ENCODE data around the gene VPS13D. TPM values are rescaled to one million over a fixed set of nuclear protein-coding genes. Genes with fewer than 3 reads are reported as not detected.

The VPS13D gene
- total RNA-seq, 1 donor from 2014 or later: 25.8 TPM

DNA sequence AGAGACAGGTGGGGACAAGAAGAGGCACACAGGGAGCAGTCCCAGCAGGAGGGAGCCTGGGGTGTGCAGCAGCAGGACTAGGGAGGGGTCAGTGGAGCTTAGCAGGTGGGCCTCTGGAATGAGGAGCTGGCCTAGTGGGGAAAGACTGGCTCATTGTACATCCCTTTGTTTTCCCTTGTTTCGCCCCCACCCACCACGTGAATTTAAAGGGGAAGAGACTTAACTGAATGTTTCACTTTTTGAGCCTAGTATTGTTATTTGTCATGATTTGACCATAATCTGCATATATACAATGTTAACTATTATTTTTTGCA lies 206.5 kb downstream of the VPS13D start:
- Histone ChIP-seq H3K36me3 (ENCODE audit: control insufficient read depth, insufficient read depth, low read length) (no peaks in the 10 kb centered on the region), H3K4me3 (ENCODE audit: low read depth, low read length) (no peak overlapping the region), H3K27me3 (ENCODE audit: control insufficient read depth, insufficient read depth, low read length) (no peaks in the 10 kb centered on the region)
- DNase-seq (ENCODE audit: low read depth) (no peak), FAIRE-seq (no peak)
- TF ChIP-seq, protein P1, sequence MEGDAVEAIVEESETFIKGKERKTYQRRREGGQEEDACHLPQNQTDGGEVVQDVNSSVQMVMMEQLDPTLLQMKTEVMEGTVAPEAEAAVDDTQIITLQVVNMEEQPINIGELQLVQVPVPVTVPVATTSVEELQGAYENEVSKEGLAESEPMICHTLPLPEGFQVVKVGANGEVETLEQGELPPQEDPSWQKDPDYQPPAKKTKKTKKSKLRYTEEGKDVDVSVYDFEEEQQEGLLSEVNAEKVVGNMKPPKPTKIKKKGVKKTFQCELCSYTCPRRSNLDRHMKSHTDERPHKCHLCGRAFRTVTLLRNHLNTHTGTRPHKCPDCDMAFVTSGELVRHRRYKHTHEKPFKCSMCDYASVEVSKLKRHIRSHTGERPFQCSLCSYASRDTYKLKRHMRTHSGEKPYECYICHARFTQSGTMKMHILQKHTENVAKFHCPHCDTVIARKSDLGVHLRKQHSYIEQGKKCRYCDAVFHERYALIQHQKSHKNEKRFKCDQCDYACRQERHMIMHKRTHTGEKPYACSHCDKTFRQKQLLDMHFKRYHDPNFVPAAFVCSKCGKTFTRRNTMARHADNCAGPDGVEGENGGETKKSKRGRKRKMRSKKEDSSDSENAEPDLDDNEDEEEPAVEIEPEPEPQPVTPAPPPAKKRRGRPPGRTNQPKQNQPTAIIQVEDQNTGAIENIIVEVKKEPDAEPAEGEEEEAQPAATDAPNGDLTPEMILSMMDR (IDR thresholded peaks at IDR 0.05; ENCODE audit: insufficient read depth, low read length, severe bottlenecking): no peak

DNA sequence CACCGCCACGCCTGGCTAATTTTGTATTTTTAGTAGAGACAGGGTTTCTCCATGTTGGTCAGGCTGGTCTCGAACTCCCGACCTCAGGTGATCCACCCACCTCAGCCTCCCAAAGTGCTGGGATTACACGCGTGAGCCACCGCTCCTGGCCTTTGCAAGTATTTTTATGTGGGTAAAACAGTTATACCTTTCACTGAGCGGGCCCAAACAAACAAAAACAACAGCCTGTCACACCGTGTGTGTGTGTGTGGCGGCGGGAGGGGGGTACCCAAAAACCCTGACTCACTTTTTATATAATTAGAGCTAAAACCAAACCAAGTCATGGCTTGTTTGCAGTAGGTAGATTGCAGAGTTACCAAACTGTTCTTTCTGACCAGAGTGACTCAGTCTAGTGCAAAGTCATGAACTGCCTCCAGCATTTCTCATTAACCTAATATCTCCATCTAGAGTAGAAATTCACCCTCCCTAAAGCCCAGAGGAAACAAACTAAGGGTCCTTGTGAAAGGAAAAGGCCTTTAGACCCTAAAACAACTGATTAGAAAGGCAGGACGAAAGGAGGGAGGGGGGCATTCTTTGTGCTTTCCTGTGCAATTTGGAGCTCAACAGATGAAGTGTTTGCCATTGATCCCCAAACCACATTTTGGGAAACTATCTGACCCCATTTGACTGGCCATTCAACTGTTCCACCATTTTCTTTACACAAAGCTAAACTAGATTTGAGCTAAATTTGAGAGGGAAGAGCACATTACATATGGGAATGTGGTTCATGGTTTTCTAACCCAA lies 207.2 kb downstream of the VPS13D start:
- FAIRE-seq (no peak), DNase-seq (ENCODE audit: low read depth) (peak; percentile 96)
- Histone ChIP-seq H3K36me3 (ENCODE audit: control insufficient read depth, insufficient read depth, low read length) (no peaks in the 10 kb centered on the region), H3K4me3 (ENCODE audit: low read depth, low read length) (no peak overlapping the region), H3K27me3 (ENCODE audit: control insufficient read depth, insufficient read depth, low read length) (no peaks in the 10 kb centered on the region)
- TF ChIP-seq, protein P1 (IDR thresholded peaks at IDR 0.05; ENCODE audit: insufficient read depth, low read length, severe bottlenecking): no peak

DNA sequence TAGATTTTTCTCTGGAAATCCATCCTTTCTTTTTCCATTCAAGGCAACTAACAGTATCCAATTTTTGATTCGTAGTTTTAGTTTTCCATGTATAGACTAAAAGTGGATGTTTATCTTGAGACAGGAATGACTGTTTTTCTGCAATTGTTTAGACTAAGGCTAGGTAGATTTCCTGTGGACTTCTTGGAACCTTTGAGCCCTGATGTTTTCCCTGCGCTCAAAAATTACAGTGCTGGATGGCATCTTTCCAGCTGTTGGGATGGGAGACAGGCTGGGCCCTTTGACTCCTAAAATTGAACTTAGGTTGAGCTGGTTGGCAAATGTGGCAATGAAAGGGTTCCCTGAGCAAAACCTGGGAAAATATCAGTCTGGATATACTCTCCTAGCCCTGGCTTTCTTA lies 207.8 kb downstream of the VPS13D start:
- DNase-seq (ENCODE audit: low read depth) (no peak), FAIRE-seq (no peak)
- H3K27me3 ChIP-seq (ENCODE audit: control insufficient read depth, insufficient read depth, low read length): no peaks in the 10 kb centered on the region
- H3K4me3 ChIP-seq (ENCODE audit: low read depth, low read length): no peak overlapping the region
- H3K36me3 ChIP-seq (ENCODE audit: control insufficient read depth, insufficient read depth, low read length): no peaks in the 10 kb centered on the region
- TF ChIP-seq, protein P1 (IDR thresholded peaks at IDR 0.05; ENCODE audit: insufficient read depth, low read length, severe bottlenecking): no peak

DNA sequence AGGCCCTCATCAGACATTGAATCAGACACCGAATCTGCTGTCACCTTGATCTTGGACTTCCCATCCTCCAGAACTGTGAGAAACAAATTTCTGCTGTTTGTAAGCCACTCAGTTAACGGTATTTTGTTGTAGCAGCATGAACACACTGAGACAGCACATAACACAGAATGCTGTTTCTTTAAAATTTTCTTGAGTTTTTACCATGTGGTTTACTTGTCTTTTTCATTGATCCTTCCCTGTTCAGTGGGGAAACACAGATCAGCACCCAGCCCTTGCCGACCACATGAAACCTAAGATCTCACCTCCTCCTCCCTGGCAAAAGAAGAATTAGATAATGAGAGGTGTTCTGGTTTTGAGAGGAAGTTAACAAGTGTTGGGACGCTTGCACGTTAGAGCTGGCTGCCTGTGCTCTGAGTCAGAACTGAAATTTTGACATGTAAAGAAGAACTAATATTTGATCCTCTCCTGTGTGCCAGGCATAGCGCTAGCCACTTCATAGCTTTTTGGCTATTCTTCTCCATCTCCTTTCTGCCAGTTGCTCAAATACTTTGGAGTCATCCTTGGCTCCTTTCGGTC lies 208.6 kb downstream of the VPS13D start:
- DNase-seq (ENCODE audit: low read depth) (peak; percentile 67), FAIRE-seq (no peak)
- Histone ChIP-seq H3K27me3 (ENCODE audit: control insufficient read depth, insufficient read depth, low read length) (no peaks in the 10 kb centered on the region), H3K4me3 (ENCODE audit: low read depth, low read length) (no peak overlapping the region), H3K36me3 (ENCODE audit: control insufficient read depth, insufficient read depth, low read length) (no peaks in the 10 kb centered on the region)
- TF ChIP-seq, protein P1 (IDR thresholded peaks at IDR 0.05; ENCODE audit: insufficient read depth, low read length, severe bottlenecking): no peak

DNA sequence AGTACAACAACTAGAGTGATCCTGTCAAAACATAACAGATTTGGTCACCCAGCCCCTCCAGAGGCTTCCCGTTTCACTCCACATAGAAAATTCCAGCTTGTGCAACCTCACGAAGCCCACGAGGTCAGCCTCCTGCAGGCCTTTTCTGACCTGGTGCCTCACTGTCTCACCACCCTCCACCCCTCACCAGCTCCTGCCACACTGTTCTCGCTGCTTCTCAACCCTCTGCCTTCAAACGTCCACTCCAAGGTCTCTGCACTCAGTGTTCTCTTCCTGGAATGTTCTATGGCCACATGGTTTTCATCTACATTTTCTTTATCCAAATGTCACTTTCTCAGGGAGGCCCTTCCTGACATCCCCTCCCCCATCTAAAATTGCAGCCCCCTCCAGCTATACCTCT lies 209.2 kb downstream of the VPS13D start:
- H3K36me3 ChIP-seq (ENCODE audit: control insufficient read depth, insufficient read depth, low read length): no peaks in the 10 kb centered on the region
- no peak for FAIRE-seq
- H3K4me3 ChIP-seq (ENCODE audit: low read depth, low read length): no peak overlapping the region
- DNase-seq (ENCODE audit: low read depth): no peak
- TF ChIP-seq, protein P1 (IDR thresholded peaks at IDR 0.05; ENCODE audit: insufficient read depth, low read length, severe bottlenecking): no peak
- H3K27me3 ChIP-seq (ENCODE audit: control insufficient read depth, insufficient read depth, low read length): no peaks in the 10 kb centered on the region

Data from bronchial epithelial cell (primary cell).